ENCODE measurements around the gene GPRIN1.
"Not testable (repeated sequence)": the region's sequence is repeated elsewhere in the genome, so short reads cannot be mapped to it uniquely, and the experiment has no call there.

The GPRIN1 gene

GRCh38 chr5:176624938-176625337 is 15.0 kb upstream of the GPRIN1 start:
- DNase-seq (ENCODE audit: low spot score) = no peak

GRCh38 chr5:176624142-176624541 is 14.2 kb upstream of the GPRIN1 start:
- no peak for DNase-seq (ENCODE audit: low spot score)

GRCh38 chr5:176621661-176622079 is 11.7 kb upstream of the GPRIN1 start:
- DNase-seq (ENCODE audit: low spot score) = no peak

GRCh38 chr5:176620333-176620981 is 10.5 kb upstream of the GPRIN1 start:
- no peak for DNase-seq (ENCODE audit: low spot score)

GRCh38 chr5:176619569-176620332 is 9.8 kb upstream of the GPRIN1 start:
- no peak for DNase-seq (ENCODE audit: low spot score)

- DNase-seq (ENCODE audit: low spot score) = peak; percentile 72
Observed at GRCh38 chr5:176619203-176619568, 9.2 kb upstream of the GPRIN1 start.

- DNase-seq (ENCODE audit: low spot score) = no peak
Observed at GRCh38 chr5:176618783-176619182, 8.8 kb upstream of the GPRIN1 start.

- DNase-seq (ENCODE audit: low spot score) = no peak
Observed at GRCh38 chr5:176616511-176616910, 6.6 kb upstream of the GPRIN1 start.

GRCh38 chr5:176614805-176615478 is 5.0 kb upstream of the GPRIN1 start:
- peak; percentile 60 for DNase-seq (ENCODE audit: low spot score)

DNA sequence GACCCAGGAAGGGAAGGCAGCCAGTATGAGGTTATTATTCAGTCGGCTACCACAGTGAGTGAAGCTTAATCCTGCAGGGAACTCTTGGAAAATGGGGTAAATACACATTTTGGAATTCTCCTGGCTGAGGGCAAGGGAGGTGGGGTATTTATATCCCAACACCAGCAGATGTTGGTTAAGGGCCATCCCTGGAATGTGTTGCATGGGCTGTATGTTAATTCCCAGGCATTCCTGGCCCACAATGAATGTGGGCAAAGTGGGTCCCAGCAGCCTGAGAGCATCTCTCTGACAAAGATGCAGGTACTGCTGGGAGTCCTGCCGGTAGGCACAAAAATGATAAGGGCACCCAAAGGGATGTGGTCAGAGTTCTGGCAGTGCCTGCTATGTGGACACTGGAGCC is 2.9 kb upstream of the GPRIN1 start:
- DNase-seq (ENCODE audit: low spot score) = no peak

GRCh38 chr5:176612008-176612407 is 2.1 kb upstream of the GPRIN1 start:
- DNase-seq (ENCODE audit: low spot score) = no peak

DNA sequence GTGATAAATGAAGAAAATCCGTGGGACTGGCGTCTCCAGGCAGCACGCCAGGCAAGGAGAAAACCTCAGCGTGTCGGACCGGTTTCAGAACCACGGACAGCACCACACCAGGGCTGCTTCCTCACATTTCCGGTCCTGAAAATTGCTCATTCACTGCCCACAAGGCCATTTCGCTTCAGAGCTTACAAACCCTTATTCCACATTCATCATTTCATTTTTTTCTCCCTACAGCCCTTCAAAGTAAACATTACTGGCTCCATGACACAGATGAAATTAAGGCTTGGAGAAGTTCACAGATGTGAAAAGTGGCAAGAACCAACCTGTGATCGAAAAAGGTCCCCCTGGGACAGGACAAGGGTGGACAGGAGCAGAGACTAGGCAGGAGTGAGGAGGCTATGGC is 1.5 kb upstream of the GPRIN1 start:
- peak; percentile 82 for DNase-seq (ENCODE audit: low spot score)

DNA sequence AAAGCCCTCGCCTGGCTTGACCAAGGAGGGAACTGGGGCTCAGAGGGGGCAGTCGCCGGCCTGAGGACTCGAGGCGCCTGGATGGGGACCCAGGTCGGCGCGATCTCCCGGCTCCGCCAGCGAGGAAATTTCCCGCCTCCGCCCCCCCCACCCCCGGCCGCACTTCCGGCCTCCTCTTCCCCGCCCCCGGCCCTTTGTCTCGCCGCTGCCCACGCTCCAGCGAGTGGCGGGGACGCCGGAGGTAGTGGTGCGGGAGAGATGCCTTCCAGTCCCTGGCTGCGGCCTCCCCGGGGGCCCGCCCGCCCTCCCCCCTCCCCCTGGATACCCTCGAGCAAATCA is 448 bp upstream of the GPRIN1 start:
- no peak for DNase-seq (ENCODE audit: low spot score)

GRCh38 chr5:176608937-176609723 is 826 bp downstream of the GPRIN1 start:
- DNase-seq (ENCODE audit: low spot score) = peak; percentile 81

DNA sequence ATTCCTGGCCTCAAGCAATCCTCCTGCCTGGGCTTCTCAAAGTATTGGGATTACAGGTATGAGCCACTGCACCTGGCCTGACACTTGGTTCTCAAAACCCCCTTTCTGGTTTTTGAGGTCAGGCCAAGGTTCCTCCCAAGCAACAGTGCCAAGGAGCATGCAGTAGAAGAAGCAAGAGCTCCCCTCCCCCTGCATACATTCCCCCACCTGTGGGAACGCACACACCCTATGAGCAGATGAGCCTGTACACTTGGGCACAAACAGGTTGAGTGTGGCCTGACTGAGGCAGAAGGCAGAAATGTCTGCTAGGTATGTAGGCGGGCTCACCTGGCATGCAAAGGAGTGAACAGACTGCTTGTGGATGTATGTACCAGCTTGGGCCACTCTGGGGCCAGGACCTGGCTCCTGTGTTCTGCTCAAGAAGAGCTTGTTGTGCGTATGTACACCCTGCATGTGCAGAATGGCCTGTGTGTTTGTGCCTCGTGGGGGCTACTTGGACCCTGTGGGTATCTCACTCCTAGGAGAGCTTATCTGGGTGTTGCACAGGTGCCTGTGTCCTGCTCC is 1.7 kb downstream of the GPRIN1 start:
- DNase-seq (ENCODE audit: low spot score) = no peak

- no peak for DNase-seq (ENCODE audit: low spot score)
Observed at GRCh38 chr5:176606875-176607274, 3.1 kb downstream of the GPRIN1 start.

DNA sequence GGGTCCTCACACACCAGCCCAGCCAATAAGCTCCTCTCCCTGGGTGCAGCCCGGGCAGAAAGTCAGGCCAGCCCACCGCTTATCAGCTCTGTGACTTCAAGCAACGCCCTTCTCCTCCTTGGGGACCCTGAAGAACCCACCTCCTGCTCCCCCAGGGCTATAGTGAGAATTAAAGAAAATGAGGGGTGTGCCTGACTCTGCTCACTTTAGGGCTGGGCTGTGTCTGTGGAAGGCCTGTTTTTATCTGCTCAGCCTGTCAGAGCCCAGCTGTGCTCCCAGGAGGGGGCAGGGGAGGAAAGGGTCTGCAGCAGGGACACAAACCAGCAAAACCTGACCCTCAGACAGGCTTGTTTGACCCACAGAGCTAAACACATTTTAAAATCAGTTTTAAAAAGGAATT is 3.9 kb downstream of the GPRIN1 start:
- no peak for DNase-seq (ENCODE audit: low spot score)

- DNase-seq (ENCODE audit: low spot score) = no peak
Observed at GRCh38 chr5:176603091-176603490, 6.9 kb downstream of the GPRIN1 start.

GRCh38 chr5:176601901-176602482 is 8.0 kb downstream of the GPRIN1 start:
- DNase-seq (ENCODE audit: low spot score) = no peak

GRCh38 chr5:176599749-176600430 is 10.1 kb downstream of the GPRIN1 start:
- not testable (repeated sequence) for DNase-seq (ENCODE audit: low spot score)
